MM.1S (cell line): ENCODE data around the gene SPEF2.

Source experiments
- DNase-seq: peaks from one replicate; pipeline ENCODE4 v3.0.0-alpha.2; 2015
- H2AFZ ChIP-seq: fragments of 300-600 bp; sonication (generic); 2 replicates; pipeline ENCODE4 v1.6.0; 2016; ENCODE audit warnings: antibody characterized with exemption, low read length
- H3F3A ChIP-seq: fragments of 300-600 bp; sonication (generic); 2 replicates; pipeline ENCODE4 v1.6.1; 2016; ENCODE audit warnings: mild to moderate bottlenecking, antibody characterized with exemption, low read length, moderate library complexity, mixed read lengths; ENCODE audit not compliant: insufficient read depth
- H3K27ac ChIP-seq: fragments of 300-600 bp; sonication (generic); 2 replicates; pipeline ENCODE4 v1.5.1; 2016; ENCODE audit warnings: mild to moderate bottlenecking, low read length
- H3K27me3 ChIP-seq: fragments of 300-600 bp; sonication (generic); replicated peaks from 2 replicates; pipeline ENCODE4 v1.6.0; 2016; ENCODE audit warnings: low read length; ENCODE audit not compliant: insufficient read depth
- H3K36me3 ChIP-seq: fragments of 300-600 bp; sonication (generic); replicated peaks from 2 replicates; pipeline ENCODE4 v1.6.1; 2016; ENCODE audit warnings: mild to moderate bottlenecking, low read length, mixed read lengths; ENCODE audit not compliant: insufficient read depth
- H3K4me1 ChIP-seq: fragments of 300-600 bp; sonication (generic); 2 replicates; pipeline ENCODE4 v1.6.1; 2016; ENCODE audit warnings: low read length, mixed read lengths
- H3K4me2 ChIP-seq: fragments of 300-600 bp; sonication (generic); 2 replicates; pipeline ENCODE4 v1.6.0; 2016; ENCODE audit warnings: low read depth, low read length
- H3K4me3 ChIP-seq: fragments of 300-600 bp; sonication (generic); 2 replicates; pipeline ENCODE4 v1.5.1; 2016; ENCODE audit warnings: low read length, mixed read lengths
- H3K79me2 ChIP-seq: fragments of 300-600 bp; sonication (generic); 2 replicates; pipeline ENCODE4 v1.6.1; 2016; ENCODE audit warnings: mixed run types, low read length, mixed read lengths
- H3K9ac ChIP-seq: fragments of 300-600 bp; sonication (generic); 2 replicates; pipeline ENCODE4 v1.6.1; 2016; ENCODE audit warnings: low read length, mixed read lengths
- H3K9me2 ChIP-seq: fragments of 300-600 bp; sonication (generic); replicated peaks from 2 replicates; pipeline ENCODE4 v1.6.1; 2016; ENCODE audit warnings: mild to moderate bottlenecking, low read length, mixed read lengths; ENCODE audit not compliant: insufficient read depth
- H3K9me3 ChIP-seq: fragments of 300-600 bp; sonication (generic); replicated peaks from 2 replicates; pipeline ENCODE4 v1.6.1; 2016; ENCODE audit warnings: mild to moderate bottlenecking, low read length, mixed read lengths; ENCODE audit not compliant: insufficient read depth
- H4K20me1 ChIP-seq: fragments of 300-600 bp; sonication (generic); 2 replicates; pipeline ENCODE4 v1.6.1; 2016; ENCODE audit warnings: mild to moderate bottlenecking, low read length, moderate library complexity, mixed read lengths; ENCODE audit not compliant: insufficient read depth
- CTCF ChIP-seq: fragments of 300-600 bp; sonication (generic); IDR thresholded peaks from 2 replicates; pipeline ENCODE4 v1.5.1; 2016; ENCODE audit warnings: antibody characterized with exemption, low read length, mixed read lengths
- EZH2 ChIP-seq: fragments of 300-600 bp; sonication (generic); optimal IDR thresholded peaks from 2 replicates; pipeline ENCODE3; 2017; ENCODE audit warnings: low read depth, mild to moderate bottlenecking, antibody characterized with exemption, low read length, mixed read lengths
- EZH2phosphoT487 ChIP-seq: fragments of 300-600 bp; sonication (generic); IDR thresholded peaks from 2 replicates; pipeline ENCODE4 v1.6.1; 2018; ENCODE audit warnings: antibody characterized with exemption, low read length

SPEF2 gene

DNA sequence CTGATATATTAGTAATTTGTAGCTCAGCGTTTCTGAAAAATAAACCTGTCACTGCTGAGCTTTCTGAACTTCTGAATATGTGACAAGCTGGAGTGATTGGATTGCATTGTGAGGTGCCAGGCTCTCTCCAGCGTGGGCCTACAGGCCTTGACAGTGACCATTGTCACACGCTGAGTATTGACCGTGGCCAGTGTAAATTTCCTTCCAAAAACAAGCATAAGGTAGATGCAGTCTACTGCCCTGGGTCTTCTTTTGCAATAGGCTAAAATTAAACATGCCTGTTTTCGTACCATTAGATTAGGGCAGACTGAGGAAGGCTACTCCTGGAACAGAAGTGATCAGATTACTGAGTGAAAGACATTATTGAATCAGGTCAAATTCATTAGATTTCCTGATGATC is 60.2 kb downstream of the SPEF2 start:
- Histone ChIP-seq H3K9me3 (no peaks in the 10 kb centered on the region), H3K4me2 (no peak overlapping the region), H3F3A (no peaks in the 10 kb centered on the region), H4K20me1 (no peaks in the 10 kb centered on the region), H3K36me3 (no peaks in the 10 kb centered on the region), H3K27ac (no peak overlapping the region), H3K79me2 (no peaks in the 10 kb centered on the region), H3K4me3 (no peak overlapping the region), H2AFZ (no peak overlapping the region), H3K9ac (no peak overlapping the region), H3K27me3 (no peaks in the 10 kb centered on the region), H3K9me2 (no peaks in the 10 kb centered on the region), H3K4me1 (no peaks in the 10 kb centered on the region)
- no peak for TF ChIP-seq EZH2phosphoT487
- no peak for TF ChIP-seq CTCF
- TF ChIP-seq EZH2 = no peak
- no peak for DNase-seq

- DNase-seq = no peak
- Histone ChIP-seq H3K9ac (no peak overlapping the region), H3K4me1 (no peaks in the 10 kb centered on the region), H3K36me3 (no peaks in the 10 kb centered on the region), H3K27ac (no peak overlapping the region), H3K9me2 (no peaks in the 10 kb centered on the region), H3K79me2 (no peaks in the 10 kb centered on the region), H4K20me1 (no peaks in the 10 kb centered on the region), H3F3A (no peaks in the 10 kb centered on the region), H3K4me3 (no peak overlapping the region), H3K27me3 (no peaks in the 10 kb centered on the region), H2AFZ (no peak overlapping the region), H3K9me3 (no peaks in the 10 kb centered on the region), H3K4me2 (no peak overlapping the region)
- TF ChIP-seq CTCF = no peak
- TF ChIP-seq EZH2phosphoT487 = no peak
Observed at GRCh38 chr5:35678661-35679060, 61.0 kb downstream of the SPEF2 start.

GRCh38 chr5:35679357-35679756 is 61.7 kb downstream of the SPEF2 start:
- no peak overlapping the region for H3K27ac ChIP-seq
- DNase-seq = no peak

More at GRCh38 chr5:35679357-35679756, 61.7 kb downstream of the SPEF2 start:
- Histone ChIP-seq H3K9ac (no peak overlapping the region), H3K4me2 (no peak overlapping the region), H3K4me1 (no peaks in the 10 kb centered on the region), H3K4me3 (no peak overlapping the region), H4K20me1 (no peaks in the 10 kb centered on the region), H3K79me2 (no peaks in the 10 kb centered on the region), H3K9me3 (no peaks in the 10 kb centered on the region), H3F3A (no peaks in the 10 kb centered on the region), H2AFZ (no peak overlapping the region), H3K36me3 (no peaks in the 10 kb centered on the region), H3K27me3 (no peaks in the 10 kb centered on the region), H3K9me2 (no peaks in the 10 kb centered on the region)
- no peak for TF ChIP-seq EZH2phosphoT487
- no peak for TF ChIP-seq CTCF
- TF ChIP-seq EZH2 = no peak
